CD14-positive monocyte (primary cell): Measurements from ENCODE around the gene GPR158. TPM values are rescaled to one million over a fixed set of nuclear protein-coding genes. Genes with fewer than 3 reads are reported as not detected.

Experiments used
- DNase-seq, 3 donors: peaks; one replicate each; pipeline ENCODE4 v3.0.0-alpha.2; 2011 to 2022
- H2AFZ ChIP-seq: 2 replicates; pipeline ENCODE4 v1.6.0; 2012; ENCODE audit warnings: mild to moderate bottlenecking, low read depth, low read length, inconsistent platforms; ENCODE audit not compliant: insufficient read depth, poor library complexity, severe bottlenecking
- H3K27ac ChIP-seq, 2 donors: 1 replicate in 1 of 2; 2 replicates in 1 of 2; pipeline ENCODE4 v1.5.1; 2012 to 2013; ENCODE audit warnings: low read length in 2 of 2, control low read depth in 1 of 2, inconsistent platforms in 1 of 2, low read depth in 1 of 2, mild to moderate bottlenecking in 1 of 2
- H3K27me3 ChIP-seq, 2 donors: one replicate each; pipeline versions ENCODE4 v1.6.0 to v1.6.1; 2011 to 2013; ENCODE audit warnings: low read length in 2 of 2; ENCODE audit not compliant: control insufficient read depth in 2 of 2, insufficient read depth in 2 of 2
- H3K36me3 ChIP-seq, 2 donors: replicated peaks in 1 of 2; 1 replicate in 1 of 2; 2 replicates in 1 of 2; pipeline versions ENCODE4 v1.5.1 to v1.6.1; 2012 to 2013; ENCODE audit warnings: low read length in 2 of 2, control low read depth in 1 of 2, inconsistent platforms in 1 of 2, mild to moderate bottlenecking in 1 of 2; ENCODE audit not compliant: insufficient read depth in 2 of 2, control insufficient read depth in 1 of 2
- H3K4me1 ChIP-seq, 2 donors: 1 replicate in 1 of 2; 2 replicates in 1 of 2; pipeline versions ENCODE4 v1.5.1 to v1.6.1; 2012 to 2013; ENCODE audit warnings: low read length in 2 of 2, control low read depth in 1 of 2, inconsistent platforms in 1 of 2, mild to moderate bottlenecking in 1 of 2, moderate library complexity in 1 of 2; ENCODE audit not compliant: insufficient read depth in 2 of 2, control insufficient read depth in 1 of 2
- H3K4me2 ChIP-seq: replicated peaks from 2 replicates; pipeline ENCODE3; 2012; ENCODE audit warnings: low read length, moderate library complexity, mild to moderate bottlenecking; ENCODE audit not compliant: poor library complexity, severe bottlenecking; ENCODE audit errors: extremely low read depth
- H3K4me3 ChIP-seq, 3 experiments: fragments of 200-600 bp in 1 of 3; sonication (generic) in 1 of 3; replicated peaks in 1 of 3; 1 replicate in 2 of 3; 2 replicates in 1 of 3; pipeline ENCODE4 v1.5.1; 2011 to 2013; ENCODE audit warnings: low read length in 3 of 3, mild to moderate bottlenecking in 3 of 3, control low read depth in 2 of 3, low read depth in 2 of 3, inconsistent platforms in 1 of 3, moderate library complexity in 1 of 3
- H3K79me2 ChIP-seq: 2 replicates; pipeline ENCODE4 v1.6.0; 2012; ENCODE audit warnings: mild to moderate bottlenecking, control low read depth, inconsistent platforms, low read length, moderate library complexity; ENCODE audit not compliant: insufficient read depth
- H3K9ac ChIP-seq: 2 replicates; pipeline ENCODE4 v1.6.0; 2017; ENCODE audit warnings: low read length, mild to moderate bottlenecking; ENCODE audit not compliant: insufficient read depth, poor library complexity, severe bottlenecking
- H3K9me3 ChIP-seq, 2 donors: replicated peaks in 1 of 2; 1 replicate in 1 of 2; 2 replicates in 1 of 2; pipeline versions ENCODE4 v1.5.1 to v1.6.1; 2012 to 2013; ENCODE audit warnings: low read length in 2 of 2, control low read depth in 1 of 2; ENCODE audit not compliant: control insufficient read depth in 1 of 2, insufficient read depth in 1 of 2
- H4K20me1 ChIP-seq: 2 replicates; pipeline ENCODE4 v1.6.0; 2012; ENCODE audit warnings: mild to moderate bottlenecking, low read length, control low read depth, moderate library complexity; ENCODE audit not compliant: insufficient read depth
- H3K27ac Mint-ChIP-seq, 7 donors: one replicate each; pipeline ENCODE4 v1.8.0; 2020; ENCODE audit warnings: mild to moderate bottlenecking in 7 of 7, mixed read lengths in 7 of 7, moderate library complexity in 6 of 7, inconsistent platforms in 2 of 7
- H3K27me3 Mint-ChIP-seq, 3 donors: one replicate each; pipeline ENCODE4 v1.8.0; 2021 to 2022; ENCODE audit warnings: low read depth in 3 of 3, mild to moderate bottlenecking in 3 of 3, mixed read lengths in 3 of 3, moderate library complexity in 3 of 3, inconsistent platforms in 1 of 3
- H3K36me3 Mint-ChIP-seq, 2 donors: one replicate each; pipeline ENCODE4 v1.8.0; 2020; ENCODE audit warnings: mixed read lengths in 2 of 2, inconsistent platforms in 1 of 2, mild to moderate bottlenecking in 1 of 2
- H3K4me1 Mint-ChIP-seq: one replicate; pipeline ENCODE4 v1.8.0; 2020; ENCODE audit warnings: mild to moderate bottlenecking, mixed read lengths
- H3K4me3 Mint-ChIP-seq, 2 donors: one replicate each; pipeline ENCODE4 v1.8.0; 2020; ENCODE audit warnings: mild to moderate bottlenecking in 2 of 2, mixed read lengths in 2 of 2, moderate library complexity in 1 of 2
- H3K9me3 Mint-ChIP-seq, 7 donors: one replicate each; pipeline ENCODE4 v1.8.0; 2020 to 2022; ENCODE audit warnings: mixed read lengths in 7 of 7, mild to moderate bottlenecking in 6 of 7, moderate library complexity in 6 of 7, inconsistent platforms in 2 of 7
- CTCF ChIP-seq: fragments of 200-600 bp; IDR thresholded peaks from one replicate; pipeline ENCODE4 v1.8.0; 2022; ENCODE audit warnings: antibody characterized with exemption, mild to moderate bottlenecking
- WGBS: methylation state at CpG from one replicate; pipeline ENCODE4 v1.1.5; 2013; ENCODE audit warnings: missing lambda C conversion rate; ENCODE audit not compliant: insufficient coverage; 5-methylcytosine and 5-hydroxymethylcytosine counted together
- intact Hi-C, 2 donors: fragments of 100-400 bp; cut with micrococcal nuclease; formaldehyde crosslinking; loops; one replicate each; pipeline versions ENCODE4 v1.15.0 to v1.15.1; 2023
- polyA plus RNA-seq, 3 donors: library from polyadenylated mRNA; depleted of rRNA in 1 of 3; unstranded in 2 of 3; stranded (reverse) in 1 of 3; fragments of 300-500 nt in 2 of 3; fragments of >200 nt in 1 of 3; fragmentation: Illumina TruSeq in 2 of 3; gene quantifications; 1 replicate in 2 of 3; 2 replicates in 1 of 3; pipeline ENCODE4 v1.2.3, GENCODE V29; 2012 to 2021

Gene GPR158
- polyA plus RNA-seq, 3 donors = not detected

GRCh38 chr10:25487266-25487665, 312.5 kb downstream of the GPR158 start:
- Histone ChIP-seq H2AFZ (no peak overlapping the region), H3K79me2 (no peaks in the 10 kb centered on the region), H3K4me3 (no peak overlapping the region), H3K9me3 (peaks cover 5 to 19% of the 10 kb centered on the region in 2 donors), H3K4me2 (no peak overlapping the region), H3K4me1 (no peaks in the 10 kb centered on the region), H3K9ac (no peak overlapping the region), H4K20me1 (no peaks in the 10 kb centered on the region), H3K27me3 (no peaks in the 10 kb centered on the region), H3K36me3 (no peaks in the 10 kb centered on the region), H3K27ac (no peak overlapping the region)
- no peak overlapping the region for H3K4me3 Mint-ChIP-seq
- DNase-seq = no peak
- WGBS = 100% methylated on average over 1 of the region's 5 CpGs
- H3K9me3 Mint-ChIP-seq = peaks cover 1 to 5% (median 2%) of the 10 kb centered on the region in 7 donors
- intact Hi-C loops = no loop called here
- no peaks in the 10 kb centered on the region for H3K27me3 Mint-ChIP-seq
- no peaks in the 10 kb centered on the region for H3K4me1 Mint-ChIP-seq
- no peak overlapping the region for H3K27ac Mint-ChIP-seq
- no peaks in the 10 kb centered on the region for H3K36me3 Mint-ChIP-seq
- no peak for TF ChIP-seq CTCF

GRCh38 chr10:25492040-25492439, 317.2 kb downstream of the GPR158 start:
- Mint-ChIP-seq H3K27me3 (no peaks in the 10 kb centered on the region), H3K9me3 (peaks cover 0 to 5% (median 0%) of the 10 kb centered on the region in 7 donors), H3K36me3 (no peaks in the 10 kb centered on the region), H3K4me1 (no peaks in the 10 kb centered on the region), H3K4me3 (no peak overlapping the region), H3K27ac (no peak overlapping the region)
- H3K9me3 ChIP-seq = peaks cover under 1 to 3% of the 10 kb centered on the region in 2 donors
- no peak for DNase-seq
- intact Hi-C loops = no loop called here
- H3K4me2 ChIP-seq = no peak overlapping the region
- no peak overlapping the region for H3K27ac ChIP-seq
- no peaks in the 10 kb centered on the region for H3K27me3 ChIP-seq
- no peak overlapping the region for H3K9ac ChIP-seq
- TF ChIP-seq CTCF = no peak
- no CpG with 5 or more reads among the region's 1 CpG for WGBS
- no peaks in the 10 kb centered on the region for H3K4me1 ChIP-seq
- H2AFZ ChIP-seq = no peak overlapping the region
- no peaks in the 10 kb centered on the region for H3K36me3 ChIP-seq
- no peak overlapping the region for H3K4me3 ChIP-seq
- H3K79me2 ChIP-seq = no peaks in the 10 kb centered on the region
- no peaks in the 10 kb centered on the region for H4K20me1 ChIP-seq
